Pons (tissue), 1 donor: Measurements from ENCODE around the gene SUOX.
"Not testable (repeated sequence)": the region's sequence is repeated elsewhere in the genome, so short reads cannot be mapped to it uniquely, and the experiment has no call there.

Experiments
- DNase-seq: peaks from one replicate; pipeline ENCODE4 v3.0.0-alpha.2; 2016; ENCODE audit warnings: low spot score

SUOX gene

GRCh38 chr12:55983232-55983842, 13.7 kb upstream of the SUOX start:
- no peak for DNase-seq

DNA sequence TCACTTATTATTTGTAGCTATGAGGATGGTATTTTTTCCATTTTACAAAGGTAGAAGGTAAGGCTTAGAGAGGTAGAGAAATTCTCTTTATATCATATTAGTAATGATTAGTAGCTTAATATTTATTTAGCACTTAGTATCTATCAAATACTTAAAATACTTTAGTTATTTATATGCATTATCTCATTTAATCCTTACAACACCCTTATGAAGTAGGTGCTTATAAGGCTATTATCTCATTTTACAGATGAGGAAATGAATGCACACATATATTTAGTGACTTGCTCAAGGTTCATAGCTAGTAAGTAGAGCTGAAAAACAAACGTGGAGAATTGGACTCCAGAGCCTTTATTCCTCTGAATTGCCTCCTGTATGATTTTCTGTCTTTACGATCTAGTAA, 12.2 kb upstream of the SUOX start:
- DNase-seq: no peak

GRCh38 chr12:55985341-55985740, 11.7 kb upstream of the SUOX start:
- no peak for DNase-seq

DNA sequence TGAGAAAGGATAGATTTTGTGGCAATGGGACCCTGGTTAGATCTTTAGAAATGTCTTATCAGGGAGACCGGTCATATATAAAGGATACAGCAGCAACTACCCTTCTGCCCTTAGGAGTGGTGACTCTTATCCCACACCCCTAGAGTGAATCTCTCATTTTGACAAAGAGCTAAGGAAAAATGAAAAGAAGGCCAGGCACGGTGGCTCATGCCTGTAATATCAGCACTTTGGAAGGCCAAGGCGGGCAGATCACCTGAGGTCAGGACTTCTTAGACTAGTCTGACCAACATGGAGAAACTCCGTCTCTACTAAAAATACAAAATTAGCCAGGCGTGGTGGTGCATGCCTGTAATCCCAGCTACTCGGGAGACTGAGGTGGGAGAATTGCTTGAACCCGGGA, 11.1 kb upstream of the SUOX start:
- not testable (repeated sequence) for DNase-seq

GRCh38 chr12:55991110-55991509, 6.0 kb upstream of the SUOX start:
- no peak for DNase-seq

DNA sequence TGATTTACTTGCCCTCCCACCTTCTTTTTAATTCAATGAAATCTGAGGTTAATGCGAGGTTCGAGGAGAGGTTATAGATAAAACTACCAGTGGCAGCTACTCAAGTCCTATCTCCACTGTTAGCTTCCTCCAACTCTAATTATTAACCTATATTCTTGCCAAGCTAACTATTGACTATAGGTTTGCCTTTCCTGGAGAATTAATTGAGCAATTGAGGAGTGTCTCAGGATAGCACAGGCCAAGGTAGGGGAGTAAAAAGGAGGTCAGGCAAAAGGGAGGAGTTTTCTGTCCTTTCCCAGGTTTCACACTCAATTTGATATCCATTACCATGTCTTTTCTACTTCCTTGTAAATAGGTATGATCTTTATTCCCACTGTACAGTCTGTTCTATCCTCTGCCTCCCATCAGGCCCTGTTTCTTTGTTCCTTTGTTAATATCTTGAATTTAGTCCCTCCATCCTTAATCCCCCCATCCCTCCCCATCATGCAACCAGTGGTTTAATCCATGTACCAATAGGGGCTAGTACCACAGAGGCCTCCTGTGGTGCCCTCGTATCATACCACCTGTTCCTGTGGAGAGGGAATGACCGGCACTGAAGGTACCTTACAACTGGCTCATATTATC, 3.7 kb upstream of the SUOX start:
- no peak for DNase-seq

- no peak for DNase-seq
Observed at GRCh38 chr12:55995366-55995765, 1.7 kb upstream of the SUOX start.

DNA sequence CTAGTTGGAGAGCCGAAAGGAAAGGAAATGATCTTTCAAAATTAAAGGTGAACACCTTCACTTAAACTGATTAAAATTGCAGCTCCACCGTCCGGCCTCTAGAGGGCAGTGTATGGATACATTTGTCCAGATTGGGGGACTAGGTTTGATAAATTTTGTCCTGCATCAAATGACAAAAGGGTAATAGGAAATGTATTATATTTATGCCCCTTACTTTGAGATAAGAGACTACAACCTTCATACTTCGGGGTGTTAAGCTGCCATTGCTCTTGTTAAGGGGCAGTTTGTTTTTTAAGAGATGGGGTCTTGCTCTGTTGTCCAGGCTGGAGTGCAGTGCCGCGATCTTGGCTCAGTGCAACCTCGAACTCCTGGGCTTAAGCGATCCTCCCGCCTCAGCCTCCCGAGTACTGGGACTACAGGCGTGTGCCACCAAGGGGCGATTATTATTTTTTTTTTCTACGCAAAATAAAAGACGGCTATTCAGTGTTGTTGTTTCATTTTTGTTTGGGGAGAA, 818 bp upstream of the SUOX start:
- peak; percentile 83 for DNase-seq

- DNase-seq: no peak
Observed at GRCh38 chr12:55997535-55997859, 421 bp downstream of the SUOX start.

- DNase-seq: not testable (repeated sequence)
Observed at GRCh38 chr12:55999522-55999921, 2.4 kb downstream of the SUOX start.

DNA sequence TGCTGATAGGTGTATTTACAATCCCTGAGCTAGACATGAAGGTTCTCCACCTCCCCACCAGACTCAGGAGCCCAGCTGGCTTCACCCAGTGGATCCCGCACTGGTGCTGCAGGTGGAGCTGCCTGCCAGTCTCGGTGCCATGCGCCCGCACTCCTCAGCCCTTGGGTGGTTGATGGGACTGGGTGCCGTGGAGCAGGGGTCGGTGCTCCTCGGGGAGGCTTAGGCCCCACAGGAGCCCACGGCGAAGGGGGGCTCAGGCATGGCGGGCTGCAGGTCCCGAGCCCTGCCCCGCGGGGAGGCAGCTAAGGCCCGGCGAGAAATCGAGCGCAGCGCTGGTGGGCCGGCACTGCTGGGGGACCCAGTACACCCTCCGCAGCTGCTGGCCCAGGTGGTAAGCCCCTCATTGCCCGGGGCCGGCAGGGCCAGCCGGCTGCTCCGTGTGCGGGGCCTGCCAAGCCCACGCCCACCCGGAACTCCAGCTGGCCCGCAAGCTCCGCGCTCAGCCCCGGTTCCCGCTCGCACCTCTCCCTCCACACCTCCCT, 3.0 kb downstream of the SUOX start:
- DNase-seq: not testable (repeated sequence)

- no peak for DNase-seq
Observed at GRCh38 chr12:56001487-56002100, 4.5 kb downstream of the SUOX start.

GRCh38 chr12:56003376-56003775, 6.3 kb downstream of the SUOX start:
- not testable (repeated sequence) for DNase-seq

DNA sequence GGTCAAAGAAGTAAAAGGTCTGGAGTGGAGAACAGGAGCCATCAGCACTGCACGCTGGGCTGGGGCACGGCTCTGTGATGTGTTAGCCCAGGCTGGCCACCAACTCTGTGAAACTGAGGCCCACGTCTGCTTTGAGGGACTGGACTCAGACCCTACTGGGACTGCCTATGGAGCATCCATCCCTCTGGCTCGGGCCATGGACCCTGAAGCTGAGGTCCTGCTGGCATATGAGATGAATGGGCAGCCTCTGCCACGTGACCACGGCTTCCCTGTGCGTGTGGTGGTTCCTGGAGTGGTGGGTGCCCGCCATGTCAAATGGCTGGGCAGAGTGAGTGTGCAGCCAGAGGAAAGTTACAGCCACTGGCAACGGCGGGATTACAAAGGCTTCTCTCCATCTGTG, 7.1 kb downstream of the SUOX start:
- DNase-seq: no peak

GRCh38 chr12:56007564-56008559, 10.8 kb downstream of the SUOX start:
- DNase-seq: peak; percentile 32

DNA sequence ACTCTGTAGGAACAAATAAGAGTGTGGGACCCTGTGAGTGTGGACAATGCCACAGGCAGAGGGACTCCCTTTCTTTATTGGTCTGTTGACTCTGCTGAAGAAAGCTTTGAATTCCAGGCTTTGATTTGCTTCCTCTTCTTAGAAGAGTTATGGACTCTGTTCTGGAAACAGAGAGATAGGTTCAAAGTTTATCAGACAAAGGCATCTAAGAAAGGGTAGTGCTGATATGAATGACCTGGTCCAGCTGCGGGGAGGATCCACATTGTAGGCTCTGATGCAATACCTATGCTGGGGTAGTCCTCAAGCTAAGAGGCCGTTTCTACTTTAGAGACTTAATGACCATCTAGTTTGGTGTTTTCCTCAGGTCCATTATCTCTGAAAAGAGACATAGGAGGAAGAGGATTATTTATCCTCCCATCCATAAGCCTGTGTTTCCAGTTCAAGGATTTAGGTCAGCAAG, 13.1 kb downstream of the SUOX start:
- DNase-seq: no peak

GRCh38 chr12:56011509-56012090, 14.5 kb downstream of the SUOX start:
- no peak for DNase-seq

- no peak for DNase-seq
Observed at GRCh38 chr12:56013482-56013881, 16.4 kb downstream of the SUOX start.

DNA sequence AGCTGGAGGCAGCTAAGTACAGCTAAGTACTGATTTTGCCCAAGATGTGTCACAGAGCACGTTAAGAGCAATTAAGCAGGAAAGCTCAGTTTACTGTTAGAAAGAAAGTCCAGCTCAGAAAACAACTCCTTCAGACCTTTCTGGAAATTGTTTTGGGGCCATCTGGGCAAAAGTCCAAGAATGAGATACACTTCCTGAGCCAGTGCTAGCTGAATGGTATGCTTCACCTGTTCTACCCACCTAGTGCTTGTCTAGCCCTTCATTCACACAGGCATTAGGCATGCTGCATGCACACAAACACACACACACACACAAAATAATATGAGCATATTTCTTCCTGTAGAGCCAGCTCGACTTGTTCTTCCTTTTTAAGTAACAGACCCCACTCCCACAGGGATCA, 17.1 kb downstream of the SUOX start:
- DNase-seq: no peak

DNA sequence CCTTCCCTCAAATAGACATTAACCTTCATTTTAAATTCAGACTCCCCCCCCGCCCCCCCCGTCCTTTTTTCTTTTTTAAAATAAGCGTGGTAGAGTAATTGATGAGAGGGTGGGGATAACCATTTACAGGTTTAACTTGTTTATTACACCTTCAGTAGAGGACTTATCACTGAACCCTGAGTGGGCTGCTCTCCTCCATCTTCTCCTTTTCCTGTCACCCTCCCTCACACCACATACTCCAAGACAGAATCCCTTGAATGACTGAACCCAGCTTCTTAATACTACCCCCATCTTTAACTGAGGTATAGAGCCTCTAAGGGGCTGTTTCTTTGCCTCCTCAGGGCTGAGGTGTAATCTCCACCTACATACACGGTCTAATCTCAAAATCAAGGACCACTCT, 20.1 kb downstream of the SUOX start:
- no peak for DNase-seq

- DNase-seq: no peak
Observed at GRCh38 chr12:56018356-56018755, 21.3 kb downstream of the SUOX start.
